HG02884 (cell line): Measurements from ENCODE around the gene ARVCF.
"Not testable (repeated sequence)": the region's sequence is repeated elsewhere in the genome, so short reads cannot be mapped to it uniquely, and the experiment has no call there.

Experiments used
- ATAC-seq: cut with Tn5 transposase; IDR thresholded peaks from one replicate; pipeline ENCODE4 v1.9.1; 2021; ENCODE audit warnings: mild to moderate bottlenecking, moderate library complexity; ENCODE audit not compliant: unreplicated experiment

Gene ARVCF

DNA sequence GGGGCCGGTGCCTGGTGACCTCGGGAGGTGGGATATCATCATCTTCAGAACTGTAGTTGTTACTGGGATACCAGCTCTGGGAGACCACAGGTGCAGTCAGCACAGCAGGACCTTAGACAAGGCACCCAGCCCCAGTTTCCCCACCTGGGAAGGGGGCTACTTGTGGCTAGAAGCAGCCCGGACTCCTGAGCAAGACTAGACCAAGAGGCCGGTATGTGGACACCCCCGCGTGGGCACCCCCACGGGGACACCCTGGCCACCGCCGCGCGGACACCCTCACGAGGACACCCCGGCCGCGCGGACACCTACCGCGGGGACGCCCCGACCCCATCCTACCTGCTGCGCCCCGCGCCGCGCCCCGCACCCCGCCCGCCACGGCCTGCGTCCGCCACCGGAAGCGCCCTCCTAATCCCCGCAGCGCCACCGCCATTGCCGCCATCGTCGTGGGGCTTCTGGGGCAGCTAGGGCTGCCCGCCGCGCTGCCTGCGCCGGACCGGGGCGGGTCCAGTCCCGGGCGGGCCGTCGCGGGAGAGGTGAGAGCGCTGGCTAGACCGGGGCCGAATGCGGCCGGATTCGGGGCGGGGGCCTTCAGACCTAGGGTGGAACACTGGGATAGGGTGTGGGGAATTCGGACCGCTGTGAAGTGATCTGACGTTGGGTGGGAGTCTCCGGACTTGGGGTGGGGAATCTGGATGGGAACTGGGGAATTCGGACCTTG, 75.1 kb downstream of the ARVCF start, which contains the start of the genes COMT and TXNRD2:
Gene COMT, plus strand, starts transcription at position 408 of the 718 bp plus-strand sequence. CDS start 20,755 bp downstream, outside the sequence.
Gene TXNRD2, minus strand, starts transcription at position 454 of the 718 bp plus-strand sequence. Its CDS starts 15 bp downstream, at position 439.
- no peak for ATAC-seq

DNA sequence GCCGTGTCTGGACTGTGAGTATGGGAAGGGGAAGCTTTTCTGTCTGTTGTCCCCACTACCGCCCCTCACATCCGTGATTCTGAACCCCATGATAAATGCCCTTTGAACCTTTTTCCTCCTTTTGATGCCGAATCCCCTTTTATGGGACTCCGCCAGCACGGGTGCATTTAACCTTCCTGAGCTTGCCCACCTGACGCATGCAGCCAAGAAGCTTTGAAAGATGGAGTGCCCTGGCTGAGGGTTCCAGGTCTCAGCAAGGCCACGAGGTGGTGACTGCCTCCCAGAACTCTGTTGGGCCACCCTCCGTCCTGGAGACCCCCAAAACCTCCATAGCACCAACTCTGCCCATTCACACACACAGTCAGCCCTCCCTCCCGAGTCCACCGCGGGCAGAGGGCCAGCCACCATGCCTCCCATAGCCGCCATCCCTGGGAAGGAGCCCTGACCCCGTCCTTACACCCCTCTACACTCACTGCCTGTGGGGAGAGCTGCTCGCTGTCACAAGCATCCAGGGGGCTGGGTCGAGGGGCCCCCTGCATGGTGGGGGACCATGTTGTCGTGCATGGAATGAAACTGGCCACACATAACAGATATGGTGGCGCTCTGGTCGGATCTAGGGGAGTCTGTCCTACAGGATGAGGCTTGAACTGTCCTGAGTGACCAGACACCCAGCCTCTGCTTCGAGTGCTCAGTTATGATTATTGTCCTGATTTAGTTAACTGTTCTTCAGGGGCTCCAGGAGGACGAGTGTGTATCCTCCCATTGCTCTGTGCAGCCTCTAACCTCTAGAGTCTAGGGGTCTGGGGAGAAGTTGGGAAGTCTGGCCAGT, 75.9 kb downstream of the ARVCF start:
- ATAC-seq = no peak

DNA sequence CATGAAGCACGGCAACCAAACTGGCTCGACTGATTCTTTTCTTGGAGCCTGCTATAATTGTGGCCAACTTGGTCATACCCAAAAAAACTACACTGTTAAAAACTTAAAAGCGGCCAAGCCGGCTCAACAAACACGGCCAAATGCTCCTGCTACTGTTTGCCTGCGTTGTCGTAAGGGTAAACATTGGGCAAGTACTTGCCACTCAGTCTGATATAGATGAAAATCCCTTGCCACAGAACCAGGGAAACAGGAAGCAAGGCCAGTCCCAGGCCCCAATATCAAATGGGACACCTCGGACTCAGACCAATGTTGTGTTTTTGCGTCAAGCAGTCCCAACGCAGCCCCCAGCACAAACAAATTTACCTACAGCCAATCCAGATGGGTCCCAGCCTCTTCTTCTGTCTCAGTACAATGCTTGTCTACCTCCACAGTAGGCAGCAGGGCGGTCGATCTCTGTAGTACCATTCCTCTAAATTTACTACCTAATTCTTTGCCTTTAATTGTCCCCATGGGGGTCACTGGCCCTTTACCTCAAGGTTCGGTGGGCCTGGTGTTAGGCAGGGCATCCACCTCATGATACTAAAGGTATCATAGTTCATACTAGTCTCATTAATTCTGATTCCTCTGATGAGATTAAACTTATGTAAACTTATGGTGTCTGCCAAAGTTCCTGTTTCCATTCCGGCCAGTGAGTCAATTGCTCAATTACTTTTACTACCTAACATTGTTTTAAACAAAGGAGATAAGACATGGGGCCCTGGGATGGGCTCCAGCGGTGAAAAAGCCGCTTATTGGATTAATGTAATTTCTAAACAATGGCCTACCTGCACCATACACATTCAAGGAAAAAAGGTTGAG, 78.8 kb downstream of the ARVCF start:
- no peak for ATAC-seq

DNA sequence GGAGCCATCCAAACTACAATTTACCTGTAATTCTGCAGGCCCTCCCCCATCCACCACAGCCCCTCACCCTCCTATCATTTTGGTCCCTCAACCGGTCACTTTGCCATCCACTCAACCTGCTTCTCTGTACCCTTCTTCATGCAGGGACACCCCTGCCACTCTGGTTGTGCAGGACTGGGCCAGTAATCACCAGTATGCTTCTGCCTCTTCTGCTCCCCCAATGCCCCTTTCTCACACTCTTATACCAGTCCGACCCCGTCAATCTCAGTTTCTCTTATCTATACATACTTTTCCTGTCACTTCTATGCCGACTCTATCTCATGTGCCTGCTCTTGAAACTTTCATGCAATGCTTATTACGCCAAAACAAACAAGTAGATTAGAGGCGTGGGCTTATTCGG, 80.1 kb downstream of the ARVCF start:
- ATAC-seq = no peak

DNA sequence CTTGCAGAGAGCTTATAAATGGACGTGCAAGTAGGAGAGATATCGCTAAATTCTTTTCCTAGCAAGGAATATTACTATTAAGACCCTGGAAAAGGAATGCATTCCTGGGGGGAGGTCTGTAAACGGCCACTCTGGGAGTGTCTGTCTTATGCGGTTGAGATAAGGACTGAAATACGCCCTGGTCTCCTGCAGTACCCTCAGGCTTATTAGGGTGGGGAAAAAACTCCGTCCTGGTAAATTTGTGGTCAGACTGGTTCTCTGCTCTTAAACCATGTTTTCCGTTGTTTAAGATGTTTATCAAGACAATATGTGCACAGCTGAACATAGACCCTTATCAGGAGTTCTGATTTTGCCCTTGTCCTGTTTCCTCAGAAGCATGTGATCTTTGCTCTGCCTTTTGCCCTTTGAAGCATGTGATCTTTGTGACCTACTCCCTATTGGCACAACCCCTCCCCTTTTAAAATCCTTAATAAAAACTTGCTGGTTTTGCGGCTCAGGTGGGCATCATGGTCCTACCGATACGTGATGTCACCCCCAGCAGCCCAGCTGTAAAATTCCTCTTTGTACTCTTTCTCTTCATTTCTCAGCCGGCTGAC, 81.4 kb downstream of the ARVCF start:
- not testable (repeated sequence) for ATAC-seq

DNA sequence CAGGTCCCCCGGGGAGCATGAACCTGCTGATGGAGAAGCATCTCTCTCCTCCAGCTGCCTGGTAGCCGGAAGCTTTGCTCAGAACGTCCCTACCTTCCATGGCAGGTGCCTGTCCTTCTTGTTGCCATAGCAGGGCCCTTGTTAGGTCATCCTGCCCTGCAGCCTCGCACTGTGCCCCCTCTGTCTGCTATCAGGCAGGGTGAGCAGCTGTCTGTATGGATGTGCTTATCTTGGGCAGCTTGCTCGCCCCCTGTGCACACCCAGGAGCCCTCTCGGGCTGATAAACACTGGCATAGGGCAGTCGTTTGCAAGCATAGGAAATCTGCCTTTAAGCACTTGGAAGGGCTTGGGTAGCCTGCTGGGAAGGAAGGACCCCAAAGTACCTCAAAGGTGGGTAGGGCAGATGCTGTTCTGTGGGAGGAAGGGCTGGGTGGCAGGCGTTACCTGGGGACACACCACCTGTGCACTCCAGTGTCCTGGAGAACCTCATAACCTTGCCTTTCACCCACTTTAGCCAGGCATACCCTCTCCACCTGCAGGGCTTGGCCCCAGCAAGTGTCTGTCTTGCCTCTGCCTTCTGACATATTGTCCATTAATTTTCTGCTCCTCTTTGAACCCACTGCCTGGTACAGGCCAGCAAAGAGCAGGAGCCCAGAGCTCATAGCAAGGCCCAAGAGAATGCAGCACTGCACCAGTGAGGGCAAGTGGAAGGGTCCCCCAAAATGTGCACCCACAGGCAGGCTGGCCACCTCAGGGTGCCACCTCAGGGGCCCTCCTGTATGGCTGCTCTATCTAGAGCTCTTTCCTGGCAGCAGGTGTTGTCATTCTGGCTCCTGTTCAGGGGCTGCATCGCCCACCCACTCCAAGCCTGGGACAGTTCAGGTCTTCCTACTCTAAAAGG, 83.0 kb downstream of the ARVCF start:
- no peak for ATAC-seq

DNA sequence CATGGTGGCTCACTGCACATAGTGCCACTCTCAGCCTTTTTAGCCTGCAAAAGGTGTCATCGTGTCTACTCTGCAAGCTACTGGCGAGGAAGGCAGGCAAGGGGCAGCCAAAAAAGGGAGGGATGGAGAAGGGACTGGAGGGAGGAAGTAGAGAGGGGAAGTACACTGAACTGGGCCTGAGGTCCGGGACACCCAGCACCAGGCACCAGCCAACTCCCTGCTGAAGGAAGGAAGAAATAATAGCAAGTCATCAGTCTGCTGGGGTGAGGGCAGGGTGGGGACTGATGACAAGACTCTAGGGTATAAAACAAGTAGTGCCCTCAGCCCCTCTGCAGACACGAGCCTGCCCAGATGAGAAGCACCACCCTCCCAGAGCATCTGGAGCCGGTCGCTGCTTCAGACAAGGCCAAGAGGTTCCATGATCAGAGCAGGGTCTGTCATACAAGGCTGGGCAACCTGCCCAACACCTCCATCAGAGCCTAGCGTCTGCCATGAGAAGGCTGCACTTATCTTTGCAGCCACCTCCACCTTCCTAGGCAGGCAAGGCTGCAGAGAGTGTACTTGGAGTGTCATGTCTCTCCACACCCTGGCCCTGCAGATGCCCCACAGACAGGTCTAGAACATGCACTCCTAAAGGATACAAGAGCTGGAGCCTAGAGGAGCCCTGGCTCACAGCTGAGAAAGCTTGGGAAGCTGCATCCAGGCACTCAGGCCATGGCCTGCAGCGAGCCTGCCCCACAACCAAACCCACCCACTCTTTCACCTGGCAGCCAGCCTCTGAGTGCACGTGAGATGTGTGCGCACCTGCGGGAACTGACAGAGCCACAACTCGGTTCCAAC, 84.0 kb downstream of the ARVCF start:
- no peak for ATAC-seq

DNA sequence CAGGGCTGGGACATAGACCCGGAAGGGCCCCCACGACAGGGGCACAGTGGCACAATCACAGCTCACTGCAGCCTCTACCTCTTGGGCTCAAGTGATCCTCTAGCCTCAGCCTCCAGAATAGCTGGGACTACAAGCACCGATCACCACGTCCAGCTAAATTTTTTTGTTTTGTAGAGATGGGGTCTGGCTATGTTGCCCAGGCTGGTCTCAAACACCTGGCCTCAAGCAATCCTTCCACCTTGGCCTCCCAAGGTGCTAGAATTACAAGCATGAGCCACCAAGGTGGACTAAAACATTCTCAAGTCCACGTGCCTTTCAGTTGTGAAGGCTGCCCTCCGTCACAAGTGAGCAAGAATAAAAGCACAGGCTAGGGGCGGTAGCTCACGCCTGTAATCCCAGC, 85.1 kb downstream of the ARVCF start:
- ATAC-seq = no peak

DNA sequence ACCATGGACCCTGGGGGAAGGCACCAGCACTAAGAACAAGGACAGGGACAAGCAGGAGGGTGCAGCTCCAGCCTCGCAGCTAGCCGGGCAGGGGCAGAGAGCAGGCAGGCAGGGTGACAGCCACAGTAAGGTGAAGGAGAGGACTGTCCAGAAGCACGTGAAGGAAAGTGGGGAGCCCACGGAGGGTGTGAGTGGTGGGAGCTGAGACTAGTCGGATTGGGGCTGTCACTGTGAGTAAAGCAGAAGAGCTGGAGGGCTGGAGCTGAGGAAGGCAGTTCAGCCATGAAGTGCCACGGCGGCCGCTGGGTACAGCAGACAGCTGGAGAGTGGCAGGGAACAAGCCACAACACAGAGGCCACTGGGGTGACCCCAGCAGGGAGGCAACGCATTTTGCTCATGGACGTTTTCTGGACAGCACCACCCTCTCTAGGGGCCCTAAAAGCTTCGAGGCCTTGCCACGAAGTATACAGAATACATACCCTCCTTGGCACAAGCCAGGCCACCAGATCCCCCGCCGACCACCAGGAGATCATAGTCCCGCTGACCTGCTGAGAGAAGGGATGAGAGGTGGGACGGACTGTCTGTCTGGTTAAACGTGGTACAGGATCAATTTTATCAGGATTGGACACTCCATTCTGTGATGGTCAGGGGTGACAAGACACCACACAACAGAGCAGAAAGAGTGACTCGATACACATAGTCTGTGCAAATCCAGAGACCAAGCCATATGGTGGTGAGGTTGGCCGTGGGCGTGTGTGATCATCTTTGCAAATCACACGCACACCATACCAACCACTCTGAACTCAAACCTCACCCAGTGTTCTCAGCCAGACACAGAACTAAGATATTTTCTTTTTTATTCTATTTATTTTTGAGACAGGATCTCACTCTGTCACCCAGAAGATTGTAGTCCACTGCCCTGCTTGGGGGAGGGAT, 85.8 kb downstream of the ARVCF start:
- ATAC-seq = no peak

DNA sequence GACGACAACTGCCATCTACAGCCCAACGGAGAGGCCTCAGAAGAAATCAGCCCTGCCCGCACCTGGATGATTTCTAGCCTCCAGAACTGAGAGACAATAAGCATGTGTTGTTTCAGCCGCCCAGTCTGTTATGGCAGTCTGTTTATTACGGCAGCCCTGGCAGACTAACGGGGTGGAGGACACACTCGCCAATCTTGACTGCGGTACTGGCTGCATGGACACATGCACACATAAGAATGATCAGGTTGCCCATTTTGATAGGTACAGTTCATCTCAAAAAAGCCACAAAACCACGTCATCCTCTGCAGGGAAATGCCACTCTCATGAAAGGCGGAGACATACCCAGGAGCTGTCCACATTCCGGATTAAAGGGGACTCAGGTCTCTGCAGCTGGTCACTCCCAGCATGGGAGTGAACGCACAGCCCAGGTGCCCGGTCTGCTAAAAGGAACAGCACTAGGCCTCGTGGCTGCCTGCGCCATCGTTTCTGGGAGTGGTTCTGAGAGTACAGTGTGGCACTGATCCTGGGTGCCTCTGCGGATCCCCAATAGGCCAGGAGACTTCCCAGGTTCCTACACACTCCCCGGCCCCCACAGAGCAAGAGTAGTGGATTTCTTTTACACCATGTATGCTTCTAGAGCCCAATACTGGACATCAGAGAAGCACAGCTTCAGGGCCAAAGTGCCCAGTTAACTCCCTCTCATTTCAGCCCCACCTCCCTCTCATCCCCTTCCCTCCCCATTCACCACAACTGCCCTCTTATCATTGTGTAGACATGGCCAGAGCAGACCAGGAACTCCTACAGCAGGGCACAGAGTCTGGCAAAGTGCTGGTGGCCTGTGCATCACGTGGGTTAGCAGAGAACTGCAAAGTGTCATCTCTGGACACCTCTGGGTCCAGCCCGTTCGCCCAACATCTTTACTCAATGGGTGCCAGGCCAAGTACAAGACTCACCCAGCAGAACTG, 86.8 kb downstream of the ARVCF start:
- no peak for ATAC-seq

DNA sequence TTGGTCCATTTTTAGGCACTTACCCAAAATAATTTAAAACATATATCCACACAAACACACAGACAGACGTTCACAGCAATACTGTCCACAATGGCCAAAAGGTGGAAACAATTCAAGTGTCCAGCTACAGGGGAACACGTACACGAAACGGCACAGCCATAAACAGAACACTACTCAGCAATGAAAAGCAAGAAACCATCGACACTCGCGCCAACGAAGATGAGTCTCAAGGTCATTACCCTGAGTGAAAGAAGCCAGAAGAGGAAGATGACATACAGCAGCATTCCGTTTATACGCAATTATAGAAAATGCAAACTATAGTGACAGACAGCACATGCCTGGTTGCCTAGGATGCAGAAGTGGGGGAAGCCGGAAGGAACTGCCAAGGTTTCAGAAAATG, 88.4 kb downstream of the ARVCF start:
- no peak for ATAC-seq

DNA sequence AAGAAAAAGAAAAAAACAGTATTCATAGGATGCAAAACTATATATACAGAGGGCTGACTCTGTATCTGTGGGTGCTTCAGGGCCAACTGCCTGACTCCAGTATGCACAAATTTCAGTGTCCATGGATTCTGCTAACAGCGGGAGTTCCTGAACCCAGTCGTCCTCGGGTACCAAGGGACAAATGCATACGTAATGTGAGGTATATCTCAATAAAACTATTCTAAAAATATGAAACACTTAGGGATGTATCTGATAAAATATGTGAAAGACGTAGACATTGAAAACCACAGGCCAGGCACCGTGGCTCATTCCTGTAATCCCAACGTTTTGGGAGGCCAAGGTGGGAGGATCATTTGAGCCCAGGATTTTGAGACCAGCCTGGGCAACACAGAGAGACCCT, 88.9 kb downstream of the ARVCF start:
- ATAC-seq = no peak

DNA sequence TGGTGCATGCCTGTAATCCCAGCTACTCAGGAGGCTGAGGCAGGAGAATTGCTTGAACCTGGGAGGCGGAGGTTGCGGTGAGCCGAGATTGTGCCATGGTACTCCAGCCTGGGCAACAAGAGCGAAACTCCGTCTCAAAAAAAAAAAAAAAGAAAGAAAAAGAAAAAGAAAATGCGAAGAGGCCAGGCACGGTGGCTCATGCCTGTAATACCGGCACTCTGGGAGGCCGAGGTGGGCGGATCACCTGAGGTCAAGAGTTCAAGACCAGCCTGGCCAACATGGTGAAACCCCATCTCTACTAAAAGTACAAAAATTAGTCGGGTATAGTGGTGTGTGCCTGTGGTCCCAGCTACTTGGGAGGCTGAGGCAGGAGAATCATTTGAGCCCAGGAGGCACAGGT, 90.6 kb downstream of the ARVCF start:
- not testable (repeated sequence) for ATAC-seq

DNA sequence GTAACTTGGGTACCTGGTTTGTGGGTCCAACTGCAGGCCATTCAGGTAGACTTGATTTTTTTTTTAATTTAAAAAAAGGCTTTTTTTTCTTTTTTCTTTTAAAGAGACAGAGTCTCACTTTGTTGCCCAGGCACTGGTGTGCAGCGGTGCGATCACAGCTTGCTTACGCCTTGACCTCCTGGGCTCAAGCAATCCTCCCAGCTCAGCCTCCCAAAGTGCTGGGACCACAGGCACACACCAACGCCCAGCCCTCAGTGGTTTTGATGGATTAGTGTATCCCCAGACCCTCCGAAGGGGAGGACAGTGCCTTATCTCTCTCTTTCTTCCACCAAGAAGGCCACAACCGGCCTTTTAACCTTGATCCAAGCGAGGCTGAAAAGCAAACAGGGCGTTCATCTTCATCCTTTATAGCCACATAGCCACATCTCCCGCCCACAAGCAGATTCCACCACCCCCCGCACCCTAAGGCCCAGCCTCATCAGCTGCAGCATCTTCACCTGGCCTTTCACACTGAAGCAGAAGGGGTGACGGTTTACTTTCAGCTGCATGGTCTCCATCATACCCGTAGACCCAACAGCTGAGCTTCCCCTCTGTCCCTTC, 92.6 kb downstream of the ARVCF start:
- ATAC-seq = no peak

DNA sequence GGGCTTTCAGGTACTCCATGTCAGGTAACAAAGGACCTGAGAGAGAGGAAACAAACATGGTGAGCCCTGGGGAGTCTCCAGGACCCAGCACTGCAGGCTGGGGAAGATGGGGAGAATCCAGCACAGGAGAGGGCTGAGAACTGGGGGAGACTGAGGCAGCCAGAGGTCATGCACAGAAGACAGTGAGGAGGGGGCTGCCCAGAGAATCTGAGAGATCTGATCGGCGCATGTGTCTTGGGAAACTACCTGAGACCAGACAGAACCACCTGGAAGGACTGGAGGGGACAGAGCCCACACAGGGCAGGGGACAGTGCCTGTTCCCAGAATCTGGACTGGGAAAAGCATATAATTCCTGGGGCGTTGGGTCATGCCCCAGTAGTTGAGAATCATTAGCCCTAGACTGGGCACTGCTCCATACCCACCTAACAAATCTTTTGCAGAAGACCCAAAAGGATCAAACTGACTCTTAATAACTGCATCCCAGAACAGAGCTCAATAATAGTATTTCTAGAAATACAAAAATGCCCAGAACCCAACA, 95.0 kb downstream of the ARVCF start:
- ATAC-seq = no peak
